GM23338 (cell line): ENCODE data around the gene SLC6A11. TPM values are rescaled to one million over a fixed set of nuclear protein-coding genes. Genes with fewer than 3 reads are reported as not detected.

ENCODE experiments used
- ATAC-seq: fragments of 200-7000 bp; cut with Tn5 transposase; 3 replicates; pipeline ENCODE4 v1.9.1; 2020
- DNase-seq: peaks from one replicate; pipeline ENCODE4 v3.0.0-alpha.2; 2015; ENCODE audit warnings: low spot score
- H2AFZ ChIP-seq: fragments of 200-600 bp; sonication (generic); 2 replicates; pipeline ENCODE4 v1.8.0; 2016; ENCODE audit warnings: antibody characterized with exemption, mild to moderate bottlenecking, moderate library complexity
- H3F3A ChIP-seq: fragments of 200-600 bp; sonication (generic); replicated peaks from 2 replicates; pipeline ENCODE4 v1.8.0; 2017; ENCODE audit warnings: antibody characterized with exemption, mixed run types, low read depth
- H3K27ac ChIP-seq: fragments of 200-600 bp; sonication (generic); 2 replicates; pipeline ENCODE4 v1.6.1; 2016; ENCODE audit warnings: low read depth
- H3K27me3 ChIP-seq: fragments of 200-600 bp; sonication (generic); 2 replicates; pipeline ENCODE4 v1.8.0; 2016; ENCODE audit warnings: mild to moderate bottlenecking, mixed run types, moderate library complexity; ENCODE audit not compliant: insufficient read depth
- H3K36me3 ChIP-seq: fragments of 200-600 bp; sonication (generic); 2 replicates; pipeline ENCODE4 v1.8.0; 2016; ENCODE audit warnings: mild to moderate bottlenecking; ENCODE audit not compliant: insufficient read depth
- H3K4me1 ChIP-seq: fragments of 200-600 bp; sonication (generic); 2 replicates; pipeline ENCODE4 v1.8.0; 2016; ENCODE audit warnings: mild to moderate bottlenecking, moderate library complexity; ENCODE audit not compliant: insufficient read depth
- H3K4me2 ChIP-seq: fragments of 200-600 bp; sonication (generic); 2 replicates; pipeline ENCODE4 v1.7.1; 2017; ENCODE audit warnings: mixed run types
- H3K4me3 ChIP-seq: fragments of 200-600 bp; sonication (generic); 2 replicates; pipeline ENCODE4 v1.6.1; 2016; ENCODE audit warnings: mixed run types
- H3K79me2 ChIP-seq: fragments of 200-600 bp; sonication (generic); replicated peaks from 2 replicates; pipeline ENCODE4 v1.8.0; 2017; ENCODE audit warnings: mild to moderate bottlenecking; ENCODE audit not compliant: insufficient read depth
- H3K9me2 ChIP-seq: fragments of 200-600 bp; sonication (generic); 2 replicates; pipeline ENCODE4 v1.8.0; 2017; ENCODE audit not compliant: insufficient read depth
- H4K20me1 ChIP-seq: fragments of 200-600 bp; sonication (generic); replicated peaks from 2 replicates; pipeline ENCODE4 v1.8.0; 2017; ENCODE audit warnings: mild to moderate bottlenecking; ENCODE audit not compliant: insufficient read depth
- H3K27ac Mint-ChIP-seq: 2 replicates; pipeline ENCODE4 v1.8.0; 2020; ENCODE audit warnings: inconsistent platforms, mild to moderate bottlenecking, moderate library complexity, mixed read lengths
- H3K27me3 Mint-ChIP-seq: 3 replicates; pipeline ENCODE4 v1.8.0; 2022; ENCODE audit warnings: low read depth, mild to moderate bottlenecking, moderate library complexity, mixed read lengths, inconsistent platforms; ENCODE audit not compliant: insufficient read depth, poor library complexity
- H3K36me3 Mint-ChIP-seq: 3 replicates; pipeline ENCODE4 v1.8.0; 2021; ENCODE audit warnings: low read depth, mild to moderate bottlenecking, inconsistent platforms, moderate library complexity, mixed read lengths
- H3K4me1 Mint-ChIP-seq: 3 replicates; pipeline ENCODE4 v1.8.0; 2020; ENCODE audit warnings: mild to moderate bottlenecking, inconsistent platforms, mixed read lengths
- H3K4me3 Mint-ChIP-seq: 3 replicates; pipeline ENCODE4 v1.8.0; 2021; ENCODE audit warnings: moderate library complexity, mild to moderate bottlenecking, inconsistent platforms, mixed read lengths
- H3K9me3 Mint-ChIP-seq: 3 replicates; pipeline ENCODE4 v1.8.0; 2020; ENCODE audit warnings: moderate library complexity, mild to moderate bottlenecking, inconsistent platforms, mixed read lengths
- CREB1 ChIP-seq: fragments of 250-450 bp; sonication (Bioruptor Pico); IDR thresholded peaks from 2 replicates; pipeline ENCODE4 v1.5.0; 2020; ENCODE audit warnings: low read depth, mild to moderate bottlenecking, moderate library complexity
- EZH2 ChIP-seq: fragments of 200-600 bp; sonication (generic); IDR thresholded peaks from one replicate; pipeline ENCODE4 v1.8.0; 2017; ENCODE audit warnings: antibody characterized with exemption, mild to moderate bottlenecking, low read depth; ENCODE audit not compliant: unreplicated experiment
- EZH2phosphoT487 ChIP-seq: fragments of 200-600 bp; sonication (generic); IDR thresholded peaks from one replicate; pipeline ENCODE4 v1.8.1; 2018; ENCODE audit warnings: antibody characterized with exemption; ENCODE audit not compliant: unreplicated experiment
- JUNB ChIP-seq: IDR thresholded peaks from one replicate; pipeline ENCODE4 v1.6.1; 2016; ENCODE audit warnings: antibody characterized with exemption; ENCODE audit not compliant: unreplicated experiment
- STAT1 ChIP-seq: IDR thresholded peaks from one replicate; pipeline ENCODE4 v1.6.1; 2016; ENCODE audit warnings: antibody characterized with exemption; ENCODE audit not compliant: unreplicated experiment
- ZNF114 ChIP-seq: fragments of 250-450 bp; sonication (Bioruptor Pico); IDR thresholded peaks from 2 replicates; pipeline ENCODE4 v1.5.0; 2020; ENCODE audit warnings: mild to moderate bottlenecking, moderate library complexity
- ZNF331 ChIP-seq: fragments of 250-450 bp; sonication (Bioruptor Pico); IDR thresholded peaks from 2 replicates; pipeline ENCODE4 v1.5.0; 2020; ENCODE audit warnings: low read depth, mild to moderate bottlenecking, moderate library complexity
- ZNF462 ChIP-seq: fragments of 250-450 bp; sonication (Bioruptor Pico); IDR thresholded peaks from 2 replicates; pipeline ENCODE4 v1.5.0; 2020; ENCODE audit warnings: mild to moderate bottlenecking, moderate library complexity
- polyA plus RNA-seq: library from polyadenylated mRNA; unstranded; fragments of >200 nt; fragmentation: Nextera tagmentation; extraction: Ambion mirVana; gene quantifications from 2 replicates; pipeline ENCODE4 v1.2.1, GENCODE V29; 2016
- total RNA-seq: library from RNA; depleted of rRNA; stranded (reverse); fragments of >200 nt; shearing (Covaris generic); gene quantifications from 2 replicates; pipeline ENCODE4 v1.2.3, GENCODE V29; 2014
- TF ChIP-seq, protein P1 (sequence below), 2 experiments: fragments of 200-600 bp in 1 of 2; sonication (generic) in 1 of 2; conservative IDR thresholded peaks; 2 replicates each; pipeline versions ENCODE4 v1.5.1 to v1.6.1; 2016 to 2017; ENCODE audit warnings: antibody characterized with exemption in 2 of 2, low read depth in 2 of 2, mild to moderate bottlenecking in 2 of 2, moderate library complexity in 1 of 2
- TF ChIP-seq, protein P2 (sequence below): IDR thresholded peaks from one replicate; pipeline ENCODE4 v1.6.1; 2018; ENCODE audit warnings: antibody characterized with exemption; ENCODE audit not compliant: unreplicated experiment

Gene SLC6A11
- total and polyA plus RNA-seq, 2 experiments from 2014 or later = 0.47 to 1.1 TPM

GRCh38 chr3:10910367-10910766 is 94.3 kb downstream of the SLC6A11 start (continued):
- no peak for TF ChIP-seq ZNF462 (CRISPR knock-in tag)

GRCh38 chr3:10911350-10912002 is 95.4 kb downstream of the SLC6A11 start:
- no peaks in the 10 kb centered on the region for H3F3A ChIP-seq
- H3K4me1 ChIP-seq = no peaks in the 10 kb centered on the region
- no peak overlapping the region for H3K27ac ChIP-seq
- no peaks in the 10 kb centered on the region for H3K4me1 Mint-ChIP-seq
- no peaks in the 10 kb centered on the region for H3K9me2 ChIP-seq
- H2AFZ ChIP-seq = no peak overlapping the region
- H3K27me3 Mint-ChIP-seq = peaks cover 11% of the 10 kb centered on the region
- DNase-seq (no peak), ATAC-seq (no peak)
- no peaks in the 10 kb centered on the region for H4K20me1 ChIP-seq
- H3K4me3 ChIP-seq = no peak overlapping the region
- no peaks in the 10 kb centered on the region for H3K36me3 ChIP-seq
- H3K27ac Mint-ChIP-seq = no peak overlapping the region
- H3K36me3 Mint-ChIP-seq = peaks cover 9% of the 10 kb centered on the region; the same call in 1 of the 3 replicates
- H3K4me2 ChIP-seq = no peak overlapping the region
- no peak overlapping the region for H3K4me3 Mint-ChIP-seq
- H3K27me3 ChIP-seq = no peaks in the 10 kb centered on the region
- no peaks in the 10 kb centered on the region for H3K79me2 ChIP-seq
- peaks cover 35% of the 10 kb centered on the region for H3K9me3 Mint-ChIP-seq
- TF ChIP-seq STAT1 (no peak), EZH2 (no peak), CREB1 (CRISPR knock-in tag) (no peak), ZNF331 (CRISPR knock-in tag) (no peak), JUNB (no peak), ZNF114 (no peak), EZH2phosphoT487 (no peak)
- TF ChIP-seq, protein P1, sequence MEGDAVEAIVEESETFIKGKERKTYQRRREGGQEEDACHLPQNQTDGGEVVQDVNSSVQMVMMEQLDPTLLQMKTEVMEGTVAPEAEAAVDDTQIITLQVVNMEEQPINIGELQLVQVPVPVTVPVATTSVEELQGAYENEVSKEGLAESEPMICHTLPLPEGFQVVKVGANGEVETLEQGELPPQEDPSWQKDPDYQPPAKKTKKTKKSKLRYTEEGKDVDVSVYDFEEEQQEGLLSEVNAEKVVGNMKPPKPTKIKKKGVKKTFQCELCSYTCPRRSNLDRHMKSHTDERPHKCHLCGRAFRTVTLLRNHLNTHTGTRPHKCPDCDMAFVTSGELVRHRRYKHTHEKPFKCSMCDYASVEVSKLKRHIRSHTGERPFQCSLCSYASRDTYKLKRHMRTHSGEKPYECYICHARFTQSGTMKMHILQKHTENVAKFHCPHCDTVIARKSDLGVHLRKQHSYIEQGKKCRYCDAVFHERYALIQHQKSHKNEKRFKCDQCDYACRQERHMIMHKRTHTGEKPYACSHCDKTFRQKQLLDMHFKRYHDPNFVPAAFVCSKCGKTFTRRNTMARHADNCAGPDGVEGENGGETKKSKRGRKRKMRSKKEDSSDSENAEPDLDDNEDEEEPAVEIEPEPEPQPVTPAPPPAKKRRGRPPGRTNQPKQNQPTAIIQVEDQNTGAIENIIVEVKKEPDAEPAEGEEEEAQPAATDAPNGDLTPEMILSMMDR (conservative IDR thresholded peaks at IDR 0.05; ENCODE audit: low read depth in 2 of 2) = no peak
- TF ChIP-seq, protein P2, sequence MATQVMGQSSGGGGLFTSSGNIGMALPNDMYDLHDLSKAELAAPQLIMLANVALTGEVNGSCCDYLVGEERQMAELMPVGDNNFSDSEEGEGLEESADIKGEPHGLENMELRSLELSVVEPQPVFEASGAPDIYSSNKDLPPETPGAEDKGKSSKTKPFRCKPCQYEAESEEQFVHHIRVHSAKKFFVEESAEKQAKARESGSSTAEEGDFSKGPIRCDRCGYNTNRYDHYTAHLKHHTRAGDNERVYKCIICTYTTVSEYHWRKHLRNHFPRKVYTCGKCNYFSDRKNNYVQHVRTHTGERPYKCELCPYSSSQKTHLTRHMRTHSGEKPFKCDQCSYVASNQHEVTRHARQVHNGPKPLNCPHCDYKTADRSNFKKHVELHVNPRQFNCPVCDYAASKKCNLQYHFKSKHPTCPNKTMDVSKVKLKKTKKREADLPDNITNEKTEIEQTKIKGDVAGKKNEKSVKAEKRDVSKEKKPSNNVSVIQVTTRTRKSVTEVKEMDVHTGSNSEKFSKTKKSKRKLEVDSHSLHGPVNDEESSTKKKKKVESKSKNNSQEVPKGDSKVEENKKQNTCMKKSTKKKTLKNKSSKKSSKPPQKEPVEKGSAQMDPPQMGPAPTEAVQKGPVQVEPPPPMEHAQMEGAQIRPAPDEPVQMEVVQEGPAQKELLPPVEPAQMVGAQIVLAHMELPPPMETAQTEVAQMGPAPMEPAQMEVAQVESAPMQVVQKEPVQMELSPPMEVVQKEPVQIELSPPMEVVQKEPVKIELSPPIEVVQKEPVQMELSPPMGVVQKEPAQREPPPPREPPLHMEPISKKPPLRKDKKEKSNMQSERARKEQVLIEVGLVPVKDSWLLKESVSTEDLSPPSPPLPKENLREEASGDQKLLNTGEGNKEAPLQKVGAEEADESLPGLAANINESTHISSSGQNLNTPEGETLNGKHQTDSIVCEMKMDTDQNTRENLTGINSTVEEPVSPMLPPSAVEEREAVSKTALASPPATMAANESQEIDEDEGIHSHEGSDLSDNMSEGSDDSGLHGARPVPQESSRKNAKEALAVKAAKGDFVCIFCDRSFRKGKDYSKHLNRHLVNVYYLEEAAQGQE = no peak
